Skeletal muscle cell (primary cell): ENCODE data around the gene ESAM.

Experiments
- DNase-seq: peaks from one replicate; pipeline ENCODE4 v3.0.0-alpha.2; 2010; ENCODE audit warnings: low read depth
- H3K4me3 ChIP-seq: 2 replicates; pipeline ENCODE4 v1.5.1; 2011; ENCODE audit warnings: low read depth, mild to moderate bottlenecking, control low read depth, low read length, moderate library complexity

Gene ESAM, protein sequence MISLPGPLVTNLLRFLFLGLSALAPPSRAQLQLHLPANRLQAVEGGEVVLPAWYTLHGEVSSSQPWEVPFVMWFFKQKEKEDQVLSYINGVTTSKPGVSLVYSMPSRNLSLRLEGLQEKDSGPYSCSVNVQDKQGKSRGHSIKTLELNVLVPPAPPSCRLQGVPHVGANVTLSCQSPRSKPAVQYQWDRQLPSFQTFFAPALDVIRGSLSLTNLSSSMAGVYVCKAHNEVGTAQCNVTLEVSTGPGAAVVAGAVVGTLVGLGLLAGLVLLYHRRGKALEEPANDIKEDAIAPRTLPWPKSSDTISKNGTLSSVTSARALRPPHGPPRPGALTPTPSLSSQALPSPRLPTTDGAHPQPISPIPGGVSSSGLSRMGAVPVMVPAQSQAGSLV

DNA sequence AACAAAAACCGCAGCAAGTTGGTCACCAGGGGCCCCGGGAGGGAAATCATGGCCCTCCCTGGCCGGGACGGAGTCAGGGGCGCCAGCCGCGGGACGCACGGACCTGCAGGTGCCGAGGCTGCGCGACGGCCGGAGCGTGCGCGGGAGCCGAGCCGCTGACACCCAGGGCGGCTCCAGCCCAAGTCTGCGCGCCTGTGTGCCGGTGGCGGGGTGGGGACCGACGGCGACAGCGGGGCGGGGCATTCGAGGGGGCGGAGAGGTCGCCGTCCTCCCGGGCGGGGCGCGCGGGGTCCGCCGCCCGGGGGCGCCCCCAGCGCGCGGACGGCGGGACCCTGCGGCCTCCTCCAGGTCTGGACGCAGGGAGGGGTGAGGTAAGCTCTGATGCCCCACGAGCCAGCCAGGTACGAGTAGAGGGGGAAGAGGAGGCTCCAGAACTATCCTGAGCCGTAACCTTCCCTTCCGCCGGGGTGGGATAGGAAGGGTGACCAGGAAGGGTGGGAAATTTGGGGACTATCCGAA, at the start of gene ESAM:
Gene ESAM (minus strand): TSS at position 186 of the 519 bp plus-strand sequence. CDS start 136 bp downstream, at position 50.
- DNase-seq, result no peak
- peak within 1 kb of the TSS; percentile 46 for H3K4me3 ChIP-seq

DNA sequence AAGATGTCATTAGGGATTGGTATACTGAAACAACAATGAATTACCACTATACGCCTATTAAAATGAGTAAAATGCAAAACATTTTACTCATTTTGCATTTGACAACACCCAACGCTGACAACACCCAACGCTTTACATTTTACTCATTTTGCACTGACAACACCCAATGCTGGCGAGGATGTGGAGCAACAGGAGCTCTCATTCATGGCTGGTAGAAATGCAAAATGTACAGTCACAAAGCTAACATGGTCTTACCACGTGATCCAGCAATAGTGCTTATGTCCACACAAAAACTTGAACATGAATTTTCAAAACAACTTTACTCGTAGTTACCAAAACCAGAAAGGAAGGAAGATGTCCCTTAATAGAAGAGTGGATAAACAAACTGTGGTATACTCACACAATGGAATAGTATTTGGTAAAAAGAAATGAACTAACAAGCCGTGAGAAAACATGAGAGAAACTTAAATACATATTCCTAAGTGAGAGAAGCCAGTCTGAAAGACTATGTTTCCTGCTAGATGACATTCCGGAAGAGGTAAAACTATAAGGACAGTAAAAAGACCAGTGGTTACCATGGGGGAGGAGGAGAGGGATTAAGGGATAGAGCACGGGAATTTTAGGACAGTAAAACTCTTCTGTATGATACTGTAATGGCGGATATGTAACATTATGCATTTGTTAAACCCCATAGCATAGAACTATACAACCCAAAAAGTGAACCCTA, 49.5 kb upstream of the ESAM start:
- DNase-seq, result no peak
- no peak overlapping the region for H3K4me3 ChIP-seq

DNA sequence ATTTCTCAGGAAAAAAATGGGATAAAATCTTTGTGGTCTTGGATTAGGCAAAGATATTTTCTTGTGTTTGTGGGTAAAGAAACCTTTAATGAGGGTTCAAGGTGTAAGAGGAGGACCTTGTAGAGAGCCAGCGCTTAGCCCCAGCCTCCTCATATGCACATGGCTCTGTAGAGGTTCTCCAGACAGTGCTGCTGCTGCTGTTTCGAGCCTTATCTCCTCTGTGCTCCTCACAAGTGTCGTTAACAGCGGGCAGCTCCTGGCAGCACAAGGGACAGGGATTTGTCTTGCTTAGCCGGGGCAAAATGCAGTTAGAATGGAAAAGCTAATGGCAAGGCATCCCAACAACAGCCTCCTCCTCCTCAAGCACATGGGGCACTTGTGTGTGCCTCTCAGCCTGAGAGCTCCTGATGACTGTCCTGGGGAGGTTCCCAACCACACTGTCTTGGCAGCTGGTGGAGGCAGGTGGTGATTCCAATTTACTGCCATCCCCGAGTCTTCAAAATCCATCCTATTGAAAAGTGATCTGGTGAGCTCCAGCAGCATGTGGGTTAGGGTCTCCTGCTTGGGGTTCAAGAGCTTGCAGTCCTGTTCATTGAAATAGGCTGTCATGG, 45.7 kb upstream of the ESAM start:
- H3K4me3 ChIP-seq, result no peak overlapping the region
- no peak for DNase-seq

DNA sequence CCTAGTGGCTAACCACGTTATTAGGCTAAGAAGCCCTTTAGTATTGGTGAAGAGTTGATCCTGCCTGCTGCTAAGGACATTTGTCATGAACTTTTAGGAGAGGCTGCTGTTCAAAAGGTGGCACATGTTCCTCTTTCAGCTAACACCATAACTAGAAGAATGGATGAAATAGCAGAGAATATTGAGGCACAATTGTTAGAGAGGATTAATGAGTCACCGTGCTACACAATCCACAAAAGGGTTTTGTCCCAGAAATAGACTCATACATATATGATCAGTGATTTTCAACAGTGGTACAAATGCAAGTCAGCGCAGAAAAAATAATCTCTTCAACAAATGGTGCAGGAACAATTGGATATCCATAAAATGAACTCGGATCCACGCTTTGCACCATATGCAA, 45.1 kb upstream of the ESAM start:
- no peak for DNase-seq
- H3K4me3 ChIP-seq, result no peak overlapping the region

DNA sequence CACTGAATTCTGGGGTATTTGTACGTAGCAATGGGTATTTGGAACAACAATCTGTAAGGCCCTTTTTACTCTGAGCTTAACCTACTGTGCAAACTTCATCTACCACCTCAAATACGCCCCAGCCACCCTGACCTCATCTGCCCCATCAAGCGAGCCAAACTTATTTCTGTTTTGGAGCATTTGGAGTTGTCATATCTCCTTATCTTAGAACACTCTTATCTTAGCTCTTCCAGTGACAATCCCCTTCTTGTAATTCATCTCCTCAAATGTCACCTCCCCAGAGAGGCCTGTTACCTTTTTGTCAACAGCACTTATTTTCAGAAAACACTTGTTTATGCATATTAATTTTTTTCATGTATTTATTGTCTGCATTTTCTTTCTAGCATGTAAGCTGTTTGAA, 42.8 kb upstream of the ESAM start:
- no peak for DNase-seq
- no peak overlapping the region for H3K4me3 ChIP-seq

DNA sequence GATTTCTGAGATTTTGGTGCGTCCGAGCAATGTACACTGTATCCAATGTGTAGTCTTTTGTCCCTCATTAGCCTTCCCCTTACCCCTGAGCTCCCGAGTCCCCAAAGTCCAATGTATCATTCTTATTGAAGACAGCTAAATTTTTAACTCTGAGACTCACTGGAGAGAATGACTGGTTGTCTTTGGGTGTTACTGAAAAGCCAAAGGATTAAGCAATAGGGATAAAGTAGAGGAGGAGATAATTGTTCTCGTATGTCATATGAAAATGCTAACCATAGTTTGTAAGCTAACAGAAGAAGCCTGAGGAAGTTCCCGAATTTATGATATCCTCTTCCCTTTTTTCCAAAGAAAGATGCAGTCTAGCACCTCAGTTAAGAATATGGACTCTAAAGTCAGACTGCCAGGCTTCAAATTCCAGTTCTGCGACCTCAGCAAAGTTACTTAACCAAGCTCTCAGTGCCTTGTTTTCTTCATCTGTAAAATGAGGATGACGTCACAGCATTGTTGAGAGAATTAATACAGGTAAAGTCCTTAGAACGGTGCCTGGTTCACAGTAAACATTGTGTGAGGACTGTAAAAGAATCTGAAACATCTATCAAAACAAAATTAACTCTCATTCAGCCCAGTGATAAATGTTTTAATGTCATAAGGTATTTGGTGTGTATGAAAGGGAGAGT, 39.7 kb upstream of the ESAM start:
- no peak overlapping the region for H3K4me3 ChIP-seq
- DNase-seq, result no peak

DNA sequence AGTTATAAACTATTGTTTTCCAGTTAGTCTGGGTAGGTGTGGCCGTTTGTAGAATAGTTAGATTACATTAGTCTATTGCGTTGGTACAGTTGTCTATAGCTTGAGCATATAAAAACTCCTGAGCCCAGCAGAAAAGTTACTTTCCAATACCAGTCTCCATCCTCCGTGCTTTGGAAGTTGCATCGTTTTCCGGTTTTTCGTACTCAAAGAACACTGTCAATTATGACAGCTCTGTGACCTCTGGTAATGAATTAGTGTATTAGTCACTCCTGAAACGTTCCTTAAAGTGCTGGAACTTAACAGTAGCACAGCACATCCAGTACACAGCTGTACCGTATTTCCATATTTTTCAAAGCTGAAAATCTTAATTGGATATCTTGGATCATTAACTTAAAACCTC, 38.9 kb upstream of the ESAM start:
- no peak for DNase-seq
- H3K4me3 ChIP-seq, result peak overlapping the region; percentile 77

DNA sequence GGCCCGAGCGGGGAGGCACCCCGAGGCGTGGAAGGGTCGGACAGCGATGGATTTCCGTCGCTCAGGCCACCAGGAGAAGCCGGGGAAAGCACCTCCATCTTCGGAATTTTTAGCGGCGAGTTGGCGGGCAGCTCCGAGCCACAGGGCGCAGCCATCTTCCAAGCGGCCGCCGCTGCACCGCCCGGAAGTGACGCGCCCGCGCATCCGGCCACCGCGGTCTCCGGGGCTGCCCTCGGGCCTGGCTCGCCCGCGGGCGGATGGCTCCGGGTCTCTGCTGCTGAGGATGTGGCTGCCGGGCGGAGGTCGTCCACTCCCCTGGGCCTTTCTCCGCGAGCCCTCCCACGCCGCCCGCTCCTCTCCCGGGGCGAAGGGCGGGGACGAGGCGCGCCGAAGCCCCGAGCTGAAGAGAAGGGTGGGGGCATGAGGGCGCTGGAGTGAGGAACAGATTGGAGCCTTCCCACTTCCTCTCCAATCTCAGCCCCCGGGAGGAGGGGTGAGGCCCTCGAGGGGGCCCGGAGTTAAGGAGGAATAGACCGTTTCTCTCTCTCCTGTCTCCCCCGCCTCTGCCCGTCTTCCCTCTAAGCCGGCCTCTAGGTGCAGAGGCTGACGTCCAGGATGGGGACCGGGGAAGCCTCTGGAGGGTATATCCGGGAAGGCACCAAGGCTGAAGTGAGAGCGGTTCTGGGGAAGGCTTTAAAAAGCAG, 38.3 kb upstream of the ESAM start, which contains the start of gene MSANTD2:
Gene MSANTD2 (minus strand): TSS at position 181 of the 704 bp plus-strand sequence. CDS start 26 bp downstream, at position 155.
- DNase-seq, result peak; percentile 67
- H3K4me3 ChIP-seq, result peak within 1 kb of the TSS; percentile 77

DNA sequence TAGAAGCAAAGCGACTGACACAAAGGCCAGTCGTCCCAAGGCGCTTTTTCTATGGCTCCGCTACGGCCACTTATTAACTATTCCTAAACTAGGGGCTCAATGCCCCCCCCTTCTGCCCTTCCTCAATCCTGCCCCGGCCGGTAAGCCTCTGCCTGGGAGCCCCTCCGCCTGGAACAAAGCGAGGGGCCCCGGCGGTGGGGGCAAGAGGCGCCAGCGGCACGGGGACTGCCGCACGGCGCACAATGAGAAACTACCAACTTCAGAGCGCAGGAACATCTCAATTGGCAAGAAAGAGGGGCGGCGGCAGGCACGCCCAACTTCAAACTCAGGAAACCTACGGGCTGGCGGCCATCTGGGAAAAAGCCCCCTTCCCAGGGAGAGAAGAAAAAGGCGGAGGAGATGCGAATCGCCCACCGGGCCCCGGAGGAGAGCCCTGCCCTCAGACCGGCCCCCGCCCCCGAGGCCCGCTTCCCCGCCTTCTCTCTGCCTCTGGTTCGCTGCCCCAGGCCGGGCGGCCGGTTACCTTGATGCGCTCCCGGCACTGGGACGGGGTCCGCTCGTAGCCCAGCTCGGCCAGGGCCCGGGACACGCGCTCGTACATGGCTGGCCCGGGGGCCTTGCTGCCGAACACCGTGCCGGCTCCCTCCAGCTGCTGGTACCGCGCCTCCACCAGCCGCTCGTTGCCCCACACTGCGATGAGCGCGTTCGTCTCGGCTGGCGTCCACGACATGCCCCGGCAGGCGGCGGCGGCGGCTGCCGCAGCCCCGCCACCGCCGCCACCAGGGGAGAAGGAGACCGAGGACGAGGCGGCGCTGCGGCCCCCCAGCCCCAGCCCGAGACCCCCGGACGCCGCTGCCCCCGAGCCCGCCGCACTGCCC, 37.5 kb upstream of the ESAM start:
- peak overlapping the region; percentile 77 for H3K4me3 ChIP-seq
- no peak for DNase-seq

DNA sequence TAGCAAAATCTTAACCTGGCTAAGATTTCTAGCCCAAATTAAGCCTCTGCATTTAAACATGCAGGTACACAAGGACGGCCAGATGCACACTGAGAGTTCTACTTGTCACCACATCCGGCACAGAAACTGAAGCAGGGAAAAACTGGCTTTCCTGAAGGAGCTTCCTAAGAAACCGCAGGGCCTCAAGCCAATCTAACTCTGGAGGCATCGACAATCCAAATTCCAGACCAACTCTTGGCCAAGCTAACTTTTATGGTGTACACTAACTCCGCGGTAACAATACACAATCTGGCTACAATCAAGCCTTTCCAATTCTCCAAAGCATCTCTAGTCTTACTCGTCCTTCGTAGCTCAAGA, 36.9 kb upstream of the ESAM start:
- H3K4me3 ChIP-seq, result peak overlapping the region; percentile 77
- DNase-seq, result no peak

DNA sequence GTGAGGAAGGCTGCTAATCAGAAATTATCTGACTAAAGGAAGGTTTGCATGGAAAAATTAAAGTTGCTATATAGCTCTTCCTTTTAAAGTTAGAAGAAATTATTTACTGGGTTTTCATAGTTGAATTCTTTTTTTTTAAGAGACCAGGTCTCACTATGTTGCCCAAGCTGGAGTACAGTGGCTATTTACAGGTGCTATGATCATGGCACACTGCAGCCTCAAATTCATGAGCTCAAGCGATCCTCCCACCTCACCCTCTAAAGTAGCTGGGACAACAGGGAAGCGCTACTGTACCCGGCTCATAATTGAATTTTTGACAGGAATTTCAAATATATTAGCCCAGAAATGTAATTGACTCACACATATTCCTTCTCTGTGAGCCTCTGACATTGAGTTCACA, 34.2 kb upstream of the ESAM start:
- no peak overlapping the region for H3K4me3 ChIP-seq
- DNase-seq, result no peak

DNA sequence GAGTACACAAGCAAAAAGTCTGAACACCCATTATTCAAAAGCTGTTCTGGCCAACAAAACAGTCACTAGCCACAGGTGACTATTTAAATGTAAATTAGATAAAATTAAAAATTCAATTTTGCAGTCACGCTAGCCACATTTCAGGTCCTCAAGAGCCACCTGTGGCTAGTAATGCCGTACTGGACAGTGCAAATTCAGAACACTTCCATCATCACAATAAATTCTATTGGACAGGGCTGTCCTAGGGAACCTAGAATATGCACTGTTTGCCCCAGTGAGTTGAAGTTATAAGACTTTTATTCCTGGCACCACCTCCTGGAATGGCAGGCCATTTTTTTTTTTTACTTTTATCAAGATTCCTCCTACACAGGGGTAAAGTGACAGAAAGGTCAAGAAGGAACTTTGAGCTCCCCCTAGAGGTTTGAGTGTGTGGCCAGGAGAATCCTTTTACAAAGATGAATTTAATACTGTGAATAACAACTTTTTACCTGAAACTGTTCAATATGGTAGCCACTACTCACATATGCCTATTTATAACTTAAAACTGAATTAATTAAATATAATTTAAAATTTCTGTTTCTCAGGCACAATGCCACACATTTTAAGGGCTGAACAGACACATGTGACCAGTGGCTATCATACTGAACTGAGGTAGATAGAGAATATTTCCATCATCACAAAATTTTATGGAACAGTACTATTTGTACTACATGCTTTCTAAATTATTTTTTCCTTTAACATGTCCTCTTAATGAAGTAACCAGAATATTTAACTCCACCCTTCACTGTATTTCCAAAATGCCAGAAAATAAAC, 31.6 kb upstream of the ESAM start:
- no peak for DNase-seq
- no peak overlapping the region for H3K4me3 ChIP-seq

DNA sequence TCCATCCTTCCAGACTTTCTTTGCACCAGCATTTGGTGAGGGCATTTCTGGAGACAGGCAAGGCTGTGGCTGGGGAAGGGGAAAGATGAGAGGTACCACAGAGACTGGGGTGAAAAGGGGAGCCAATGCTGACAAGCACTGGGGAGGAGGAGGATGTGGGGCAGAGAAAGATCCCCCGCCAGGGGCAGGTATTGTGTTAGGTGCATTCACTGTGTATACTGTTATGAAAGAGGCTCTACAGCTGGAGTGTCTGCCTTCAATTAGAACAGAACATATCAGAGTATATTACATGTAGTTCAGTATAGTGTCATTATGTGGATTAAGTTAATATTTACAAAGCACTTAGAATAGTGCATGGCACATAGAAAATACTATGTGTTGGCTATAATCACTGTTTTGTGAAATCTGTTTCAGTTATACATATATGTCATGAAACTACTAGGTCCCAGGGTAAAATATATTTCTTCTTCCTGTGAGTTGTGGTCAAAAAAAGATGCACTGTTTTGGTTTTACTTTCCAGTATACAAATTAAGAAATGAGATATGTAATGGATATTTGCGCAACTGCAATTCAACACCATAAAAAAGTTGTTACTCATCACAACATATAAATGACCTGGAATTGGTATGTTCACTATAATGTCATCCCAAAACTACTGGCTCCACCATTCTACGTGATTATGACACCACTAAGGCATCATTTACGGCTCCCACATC, 29.7 kb upstream of the ESAM start:
- no peak for DNase-seq

DNA sequence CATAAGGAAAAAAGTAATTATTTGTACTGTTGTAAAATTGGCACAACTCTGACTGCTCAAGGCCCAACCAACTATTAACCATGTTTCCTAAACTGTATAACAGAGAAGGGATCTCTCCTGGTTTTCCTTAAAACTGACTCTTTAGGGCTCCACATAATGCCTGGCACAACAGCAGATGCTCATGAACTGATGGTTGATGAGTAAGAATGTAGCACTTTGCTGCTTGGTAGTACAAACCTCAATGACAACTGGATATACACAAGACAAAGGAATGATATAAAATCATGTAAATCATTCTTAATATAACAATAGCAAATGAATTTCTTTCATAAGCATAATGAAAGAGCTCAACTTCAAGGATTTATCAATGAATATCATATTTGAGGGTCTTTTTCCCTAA, 26.4 kb upstream of the ESAM start:
- H3K4me3 ChIP-seq, result no peak overlapping the region
- DNase-seq, result no peak

More for the DNA sequence above, 29.7 kb upstream of the ESAM start:
- H3K4me3 ChIP-seq, result no peak overlapping the region

DNA sequence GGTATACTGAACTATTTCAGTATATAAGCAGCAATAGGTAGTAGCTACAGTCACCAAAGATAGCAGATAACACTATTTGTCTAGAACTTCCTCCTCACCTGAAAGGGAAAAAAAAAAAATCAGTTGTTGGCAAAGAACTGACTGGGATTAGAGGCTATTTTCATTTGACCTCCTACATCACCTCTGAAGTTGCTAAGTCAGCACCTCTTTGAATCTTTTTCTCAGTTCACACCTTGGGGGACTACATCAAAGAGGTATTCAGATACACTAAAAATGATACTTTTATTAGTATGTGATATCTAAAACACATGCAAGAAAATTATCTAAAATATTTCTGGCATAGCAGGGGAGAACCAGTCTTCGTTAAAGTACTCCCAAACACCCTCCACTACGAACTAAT, 22.0 kb upstream of the ESAM start:
- no peak for DNase-seq

DNA sequence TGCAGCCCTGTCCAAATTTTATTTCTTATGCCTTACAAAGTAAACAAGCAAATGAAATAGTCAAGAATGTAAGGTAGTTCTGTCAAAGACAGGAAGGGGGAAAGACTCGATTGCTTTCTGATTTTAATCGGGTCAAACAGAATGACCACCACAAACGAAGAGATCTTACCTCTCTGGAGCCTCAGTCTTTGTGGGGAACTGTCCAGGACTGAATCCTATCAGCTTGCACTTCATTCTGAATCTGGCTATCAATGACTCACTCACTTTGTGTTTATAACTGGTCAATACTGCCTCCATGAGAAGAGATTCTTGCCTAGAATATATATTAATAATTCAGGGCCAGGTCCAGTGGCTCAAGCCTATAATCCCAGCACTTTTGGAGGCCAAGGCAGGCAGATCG, 20.9 kb upstream of the ESAM start:
- DNase-seq, result no peak
- H3K4me3 ChIP-seq, result no peak overlapping the region

More for the DNA sequence above, 22.0 kb upstream of the ESAM start:
- no peak overlapping the region for H3K4me3 ChIP-seq

DNA sequence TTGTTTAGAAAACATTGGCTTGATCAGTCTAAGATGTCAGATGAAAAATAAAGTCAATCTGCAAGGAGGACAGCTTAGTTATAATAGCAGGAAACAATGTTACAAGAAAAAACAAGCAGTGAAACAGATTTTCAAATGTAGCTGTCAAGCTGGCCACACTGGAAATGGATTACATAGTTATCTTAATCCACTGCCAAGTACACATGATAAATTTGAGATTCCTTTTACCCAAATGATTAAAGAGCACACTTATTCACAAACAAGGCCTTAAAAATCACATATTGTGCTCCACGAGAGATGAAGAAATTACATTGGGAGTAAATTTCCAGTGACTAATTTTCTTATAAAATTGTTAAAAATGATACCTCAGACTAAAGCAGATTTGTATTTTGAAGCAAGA, 17.5 kb upstream of the ESAM start:
- no peak for DNase-seq
- H3K4me3 ChIP-seq, result no peak overlapping the region
